ENCODE results near the gene SGCA. TPM values are rescaled to one million over a fixed set of nuclear protein-coding genes. Genes with fewer than 3 reads are reported as not detected.

SGCA gene
- total RNA-seq, 2 experiments from 2014 or later, result not detected

- ChIA-PET POLR2A (no interaction called here), CTCF (interaction anchor here (1.0 kb wide), 1 partner anchor 79 kb away, joined by 4 read pairs; the partner anchor contains the start of gene TMEM92)
Observed at GRCh38 chr17:50194934-50195865, 29.4 kb downstream of the SGCA start.

GRCh38 chr17:50196036-50196435, 30.2 kb downstream of the SGCA start:
- ChIA-PET CTCF (interaction anchor here (0.7 to 2.0 kb wide), 6 partner anchors 18 to 96 kb away, joined by 3 to 5 read pairs (median 4); partner anchors contain the start of gene TMEM92), POLR2A (no interaction called here)

GRCh38 chr17:50196826-50197225, 31.0 kb downstream of the SGCA start:
- POLR2A ChIA-PET, result no interaction called here

GRCh38 chr17:50198026-50198669, 32.3 kb downstream of the SGCA start:
- CTCF ChIA-PET, result interaction anchor here (1.1 to 2.0 kb wide), 7 partner anchors 11 to 99 kb away, joined by 3 to 12 read pairs (median 4); no protein-coding TSS in a partner anchor
- POLR2A ChIA-PET, result no interaction called here

More at GRCh38 chr17:50196826-50197225, 31.0 kb downstream of the SGCA start:
- CTCF ChIA-PET, result interaction anchor here (0.7 to 2.0 kb wide), 7 partner anchors 18 to 96 kb away, joined by 3 to 5 read pairs (median 3); no protein-coding TSS in a partner anchor

GRCh38 chr17:50199211-50199802, 33.5 kb downstream of the SGCA start:
- POLR2A ChIA-PET, result no interaction called here
- CTCF ChIA-PET, result interaction anchor here (1.0 to 5.0 kb wide), 12 partner anchors 10 to 140 kb away, joined by 5 to 74 read pairs (median 10); partner anchors contain the start of gene TMEM92

- CTCF ChIA-PET, result interaction anchor here (0.6 to 5.0 kb wide), 37 partner anchors 8 to 198 kb away, joined by 3 to 74 read pairs (median 5); partner anchors contain the start of genes LRRC59 and TMEM92
- POLR2A ChIA-PET, result interaction anchor here (0.6 kb wide), 1 partner anchor 80 kb away, joined by 3 read pairs; no protein-coding TSS in a partner anchor
Observed at GRCh38 chr17:50199803-50200456, 34.1 kb downstream of the SGCA start.

GRCh38 chr17:50200457-50201275, 34.9 kb downstream of the SGCA start:
- POLR2A ChIA-PET, result interaction anchor here (0.6 kb wide), 1 partner anchor 81 kb away, joined by 3 read pairs; no protein-coding TSS in a partner anchor
- CTCF ChIA-PET, result interaction anchor here (0.6 to 5.0 kb wide), 49 partner anchors 9 to 197 kb away, joined by 3 to 74 read pairs (median 4); partner anchors contain the start of genes LRRC59 and TMEM92

- POLR2A ChIA-PET, result no interaction called here
Observed at GRCh38 chr17:50201276-50201854, 35.6 kb downstream of the SGCA start, which contains the start of gene COL1A1. TSS of gene COL1A1 (minus strand) at chr17:50201631. CDS start at chr17:50201513, 118 bp downstream.

GRCh38 chr17:50203086-50203485, 37.3 kb downstream of the SGCA start:
- POLR2A ChIA-PET, result no interaction called here
- CTCF ChIA-PET, result interaction anchor here (1.4 to 5.0 kb wide), 4 partner anchors 67 to 109 kb away, joined by 5 to 74 read pairs (median 65); no protein-coding TSS in a partner anchor

More at GRCh38 chr17:50201276-50201854, 35.6 kb downstream of the SGCA start, which contains the start of gene COL1A1:
- CTCF ChIA-PET, result interaction anchor here (0.6 to 5.0 kb wide), 30 partner anchors 9 to 888 kb away, joined by 3 to 74 read pairs (median 4); partner anchors contain the start of genes LRRC59 and TMEM92

- ChIA-PET POLR2A (no interaction called here), CTCF (interaction anchor here (2.1 to 5.0 kb wide), 3 partner anchors 66 to 94 kb away, joined by 11 to 71 read pairs (median 59); no protein-coding TSS in a partner anchor)
Observed at GRCh38 chr17:50203604-50204345, 38.0 kb downstream of the SGCA start.

GRCh38 chr17:50204431-50204830, 38.6 kb downstream of the SGCA start:
- ChIA-PET POLR2A (no interaction called here), CTCF (interaction anchor here (2.1 to 5.0 kb wide), 2 partner anchors 87 to 93 kb away, joined by 11 to 59 read pairs; no protein-coding TSS in a partner anchor)

GRCh38 chr17:50205111-50205962, 39.5 kb downstream of the SGCA start:
- POLR2A ChIA-PET, result no interaction called here
- CTCF ChIA-PET, result interaction anchor here (2.1 kb wide), 1 partner anchor 92 kb away, joined by 11 read pairs; no protein-coding TSS in a partner anchor

- ChIA-PET CTCF (no interaction called here), POLR2A (no interaction called here)
Observed at GRCh38 chr17:50205963-50206505, 40.2 kb downstream of the SGCA start.

GRCh38 chr17:50206604-50207293, 40.9 kb downstream of the SGCA start:
- CTCF ChIA-PET, result interaction anchor here (0.6 to 3.1 kb wide), 2 partner anchors 46 to 91 kb away, joined by 3 to 9 read pairs; no protein-coding TSS in a partner anchor
- POLR2A ChIA-PET, result no interaction called here

GRCh38 chr17:50207315-50207714, 41.5 kb downstream of the SGCA start:
- ChIA-PET POLR2A (no interaction called here), CTCF (interaction anchor here (0.6 to 3.1 kb wide), 5 partner anchors 22 to 90 kb away, joined by 3 to 9 read pairs (median 3); no protein-coding TSS in a partner anchor)

Data from activated CD8-positive, alpha-beta memory T cell treated with anti-CD3 and anti-CD28 coated beads for 36 hours (primary cell).